ENCODE data around the gene EFCAB3. TPM values are rescaled to one million over a fixed set of nuclear protein-coding genes. Genes with fewer than 3 reads are reported as not detected.
"Not testable (repeated sequence)": the region's sequence is repeated elsewhere in the genome, so short reads cannot be mapped to it uniquely, and the experiment has no call there.

The EFCAB3 gene
- total RNA-seq = not detected
- not detected for polyA plus RNA-seq
- total RNA-seq = 0 reads per million in 6 experiments

- no peaks in the 10 kb centered on the region for H3K4me1 Mint-ChIP-seq
- no peaks in the 10 kb centered on the region for H3K9me3 Mint-ChIP-seq
- no peak for ATAC-seq
- POLR2A ChIA-PET = no interaction called here
- H3K27me3 Mint-ChIP-seq = peaks cover 0 to 22% (median 7%) of the 10 kb centered on the region in 5 donors
- H3K4me3 Mint-ChIP-seq = no peak within 1 kb of the TSS
- H3K36me3 Mint-ChIP-seq = no peaks in the 10 kb centered on the region
- DNase-seq = no peak
- H3K27ac Mint-ChIP-seq = peak within 1 kb of the TSS in 1 of 10 donors; percentile 2
Observed at GRCh38 chr17:62380253-62380652, at the start of gene EFCAB3. TSS of gene EFCAB3 (plus strand) at chr17:62380553. CDS start at chr17:62382980, 2,427 bp downstream.

GRCh38 chr17:62336527-62336926, 43.8 kb upstream of the EFCAB3 start:
- Mint-ChIP-seq H3K4me3 (no peak overlapping the region), H3K9me3 (peaks cover 0 to 18% (median 11%) of the 10 kb centered on the region in 9 donors), H3K4me1 (no peaks in the 10 kb centered on the region), H3K36me3 (peaks cover 0 to 9% (median 4%) of the 10 kb centered on the region in 3 donors), H3K27ac (no peak overlapping the region), H3K27me3 (peaks cover 0 to 10% (median under 1%) of the 10 kb centered on the region in 5 donors)
- ATAC-seq (no peak), DNase-seq (no peak)
- POLR2A ChIA-PET = no interaction called here

DNA sequence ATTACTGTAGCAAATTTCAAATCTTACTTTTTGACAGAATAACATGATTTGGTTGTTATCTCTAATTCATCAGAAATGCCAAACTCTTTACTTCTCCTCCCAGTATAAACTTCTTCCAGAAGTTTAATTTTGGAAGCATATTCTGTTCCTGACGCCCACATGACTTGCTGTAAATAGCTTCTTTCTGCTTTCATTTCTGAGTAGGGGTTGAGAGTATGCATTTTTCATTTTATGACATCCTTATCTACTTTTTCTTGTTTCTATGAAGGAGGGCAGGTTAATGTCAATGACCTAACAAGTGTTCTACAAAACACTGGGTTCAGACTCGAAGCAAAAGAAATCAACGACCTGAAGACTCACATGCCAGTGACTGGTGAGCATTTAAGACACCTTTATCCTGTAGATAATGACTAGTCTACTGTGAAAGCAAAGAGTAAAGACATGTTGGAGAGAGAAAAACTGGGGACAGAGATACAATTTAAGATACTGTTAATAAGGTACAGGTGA, 36.5 kb upstream of the EFCAB3 start:
- no peak overlapping the region for H3K27ac Mint-ChIP-seq
- H3K4me1 Mint-ChIP-seq = no peaks in the 10 kb centered on the region
- peaks cover 0 to 6% (median 0%) of the 10 kb centered on the region in 9 donors for H3K9me3 Mint-ChIP-seq
- DNase-seq (no peak), ATAC-seq (no peak)
- peaks cover 0 to 3% (median 0%) of the 10 kb centered on the region in 3 donors for H3K36me3 Mint-ChIP-seq
- H3K4me3 Mint-ChIP-seq = no peak overlapping the region
- H3K27me3 Mint-ChIP-seq = peaks cover 16 to 49% (median 25%) of the 10 kb centered on the region in 5 donors
- POLR2A ChIA-PET = no interaction called here

DNA sequence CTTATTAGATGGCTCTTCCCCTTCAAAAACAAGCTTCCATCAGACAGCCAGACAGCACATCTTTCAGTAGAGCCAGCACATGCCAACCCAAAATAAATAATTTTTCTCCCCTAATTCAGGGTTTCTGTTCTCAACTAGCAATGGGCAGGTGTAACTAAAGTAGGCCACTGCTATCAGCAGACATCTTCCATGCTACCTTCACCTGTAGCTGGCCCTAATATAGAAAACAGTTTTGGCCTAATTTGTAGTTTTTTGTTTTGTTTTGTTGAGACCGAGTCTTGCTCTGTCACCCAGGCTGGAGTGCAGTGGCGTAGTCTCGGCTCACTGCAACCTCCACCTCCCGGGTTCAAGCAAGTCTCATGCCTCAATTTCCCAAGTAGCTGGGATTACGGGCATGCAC, 29.2 kb upstream of the EFCAB3 start:
- H3K4me3 Mint-ChIP-seq = no peak overlapping the region
- ATAC-seq = no peak
- no peaks in the 10 kb centered on the region for H3K36me3 Mint-ChIP-seq
- H3K9me3 Mint-ChIP-seq = no peaks in the 10 kb centered on the region
- POLR2A ChIA-PET = no interaction called here
- H3K27ac Mint-ChIP-seq = no peak overlapping the region
- no peak for DNase-seq
- H3K4me1 Mint-ChIP-seq = no peaks in the 10 kb centered on the region
- H3K27me3 Mint-ChIP-seq = peaks cover 21 to 53% (median 39%) of the 10 kb centered on the region in 5 donors

- Mint-ChIP-seq H3K27ac (no peak overlapping the region), H3K4me3 (no peak overlapping the region), H3K36me3 (no peaks in the 10 kb centered on the region), H3K9me3 (peaks cover 0 to 12% (median 3%) of the 10 kb centered on the region in 9 donors), H3K4me1 (no peaks in the 10 kb centered on the region), H3K27me3 (peaks cover 0 to 8% (median 4%) of the 10 kb centered on the region in 5 donors)
- POLR2A ChIA-PET = no interaction called here
- ATAC-seq (no peak), DNase-seq (no peak)
Observed at GRCh38 chr17:62366191-62366590, 14.2 kb upstream of the EFCAB3 start.

GRCh38 chr17:62381561-62381960, 1.2 kb downstream of the EFCAB3 start:
- no peaks in the 10 kb centered on the region for H3K36me3 Mint-ChIP-seq
- peaks cover 4 to 21% (median 8%) of the 10 kb centered on the region in 5 donors for H3K27me3 Mint-ChIP-seq
- H3K4me1 Mint-ChIP-seq = no peaks in the 10 kb centered on the region
- DNase-seq = no peak
- H3K27ac Mint-ChIP-seq = no peak overlapping the region
- H3K9me3 Mint-ChIP-seq = no peaks in the 10 kb centered on the region
- POLR2A ChIA-PET = no interaction called here
- ATAC-seq = no peak
- H3K4me3 Mint-ChIP-seq = no peak overlapping the region

DNA sequence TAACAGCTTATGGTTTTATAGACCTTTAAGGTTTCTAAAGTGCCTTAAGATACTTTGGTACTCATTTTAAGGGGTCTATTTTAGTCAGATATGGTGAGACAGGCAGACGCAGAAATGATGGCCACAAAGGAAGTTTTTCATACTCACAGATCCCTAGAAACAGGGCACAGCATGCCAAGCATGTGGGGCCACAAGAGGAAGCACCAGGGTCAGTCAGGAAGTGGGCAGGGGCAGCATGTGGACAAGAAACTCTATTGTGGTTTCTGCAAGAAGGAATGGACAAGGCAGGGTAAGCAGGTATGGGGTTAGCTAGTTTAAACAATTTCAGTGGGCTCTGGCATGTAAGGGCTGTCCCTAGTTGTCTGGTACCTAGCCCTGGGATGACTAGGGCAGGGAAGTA, 8.5 kb downstream of the EFCAB3 start:
- ATAC-seq (no peak), DNase-seq (no peak)
- no peaks in the 10 kb centered on the region for H3K36me3 Mint-ChIP-seq
- no peaks in the 10 kb centered on the region for H3K4me1 Mint-ChIP-seq
- H3K27me3 Mint-ChIP-seq = peaks cover 11 to 30% (median 24%) of the 10 kb centered on the region in 5 donors
- no peak overlapping the region for H3K4me3 Mint-ChIP-seq
- H3K9me3 Mint-ChIP-seq = no peaks in the 10 kb centered on the region
- POLR2A ChIA-PET = no interaction called here
- H3K27ac Mint-ChIP-seq = no peak overlapping the region

DNA sequence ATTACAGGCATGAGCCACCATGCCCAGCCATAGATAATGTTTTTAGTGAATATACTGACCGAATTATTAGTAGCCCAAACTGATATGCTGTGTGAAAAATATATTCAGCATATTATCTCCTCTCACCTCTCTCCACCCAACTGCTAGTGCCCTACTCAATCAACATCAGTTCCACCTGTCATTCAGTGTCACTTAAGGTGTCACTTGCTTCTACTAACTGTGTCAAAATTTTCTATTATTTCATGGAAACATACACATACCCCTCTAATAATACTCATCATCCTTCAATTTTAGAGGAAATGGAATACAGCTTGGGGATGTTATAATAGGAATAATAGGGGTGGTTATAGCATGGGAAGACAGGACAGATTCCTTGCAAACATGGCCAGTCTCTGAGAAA, 12.6 kb downstream of the EFCAB3 start:
- Mint-ChIP-seq H3K9me3 (no peaks in the 10 kb centered on the region), H3K27me3 (peaks cover 8 to 21% (median 17%) of the 10 kb centered on the region in 5 donors), H3K27ac (no peak overlapping the region), H3K4me3 (peak overlapping the region in 1 of 10 donors; percentile 23), H3K4me1 (no peaks in the 10 kb centered on the region), H3K36me3 (no peaks in the 10 kb centered on the region)
- DNase-seq (no peak), ATAC-seq (no peak)
- POLR2A ChIA-PET = no interaction called here

- Mint-ChIP-seq H3K4me3 (no peak overlapping the region), H3K27ac (no peak overlapping the region), H3K27me3 (peaks cover 11 to 22% (median 16%) of the 10 kb centered on the region in 5 donors), H3K36me3 (no peaks in the 10 kb centered on the region), H3K4me1 (no peaks in the 10 kb centered on the region), H3K9me3 (peaks cover 0 to 10% (median 3%) of the 10 kb centered on the region in 9 donors)
- POLR2A ChIA-PET = no interaction called here
- DNase-seq (no peak), ATAC-seq (no peak)
Observed at GRCh38 chr17:62398891-62399290, 18.5 kb downstream of the EFCAB3 start.

- POLR2A ChIA-PET = no interaction called here
- H3K27ac Mint-ChIP-seq = no peak overlapping the region
- H3K4me3 Mint-ChIP-seq = no peak overlapping the region
- no peak for ATAC-seq
- DNase-seq = no peak
- no peaks in the 10 kb centered on the region for H3K36me3 Mint-ChIP-seq
- H3K27me3 Mint-ChIP-seq = peaks cover 17 to 25% (median 23%) of the 10 kb centered on the region in 5 donors
- no peaks in the 10 kb centered on the region for H3K4me1 Mint-ChIP-seq
- peaks cover 0 to 10% (median 3%) of the 10 kb centered on the region in 9 donors for H3K9me3 Mint-ChIP-seq
Observed at GRCh38 chr17:62405451-62405850, 25.1 kb downstream of the EFCAB3 start.

GRCh38 chr17:62413090-62413489, 32.7 kb downstream of the EFCAB3 start:
- POLR2A ChIA-PET, H3K36me3 Mint-ChIP-seq, H3K4me1 Mint-ChIP-seq, DNase-seq, H3K27ac Mint-ChIP-seq, H3K4me3 Mint-ChIP-seq, ATAC-seq, H3K9me3 Mint-ChIP-seq: not testable (repeated sequence)
- H3K27me3 Mint-ChIP-seq = peaks cover 5 to 30% (median 9%) of the 10 kb centered on the region in 5 donors

GRCh38 chr17:62423647-62424461, 43.5 kb downstream of the EFCAB3 start, which contains the start of gene METTL2A:
TSS of gene METTL2A (plus strand) at chr17:62423897. CDS start at chr17:62423903, 6 bp downstream.
- peaks cover 0 to 14% (median 3%) of the 10 kb centered on the region in 3 donors for H3K36me3 Mint-ChIP-seq
- peak; percentile 92 to 96 for ATAC-seq
- POLR2A ChIA-PET = interaction anchor here (0.6 kb wide), 1 partner anchor 1596 kb away, joined by 3 read pairs; no protein-coding TSS in a partner anchor
- H3K27me3 Mint-ChIP-seq, H3K9me3 Mint-ChIP-seq: not testable (repeated sequence)
- H3K27ac Mint-ChIP-seq = peak within 1 kb of the TSS; percentile 79 to 97 (median 95)
- peak within 1 kb of the TSS; percentile 96 to 100 (median 98) for H3K4me3 Mint-ChIP-seq
- H3K4me1 Mint-ChIP-seq = peaks cover 11 to 30% (median 22%) of the 10 kb centered on the region in 4 donors
- DNase-seq = peak; percentile 64 to 91 (median 80)

DNA sequence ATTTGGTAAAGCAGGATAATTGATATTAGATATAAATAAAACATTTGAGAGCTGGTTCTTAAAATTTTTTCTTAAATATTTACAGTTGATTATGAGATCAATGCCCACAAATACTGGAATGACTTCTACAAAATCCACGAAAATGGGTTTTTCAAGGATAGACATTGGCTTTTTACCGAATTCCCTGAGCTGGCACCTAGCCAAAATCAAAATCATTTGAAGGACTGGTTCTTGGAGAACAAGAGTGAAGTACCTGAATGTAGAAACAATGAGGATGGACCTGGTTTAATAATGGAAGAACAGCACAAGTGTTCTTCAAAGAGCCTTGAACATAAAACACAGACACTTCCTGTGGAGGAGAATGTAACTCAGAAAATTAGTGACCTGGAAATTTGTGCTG, 45.9 kb downstream of the EFCAB3 start:
- H3K4me3 Mint-ChIP-seq, H3K9me3 Mint-ChIP-seq, POLR2A ChIA-PET, H3K27me3 Mint-ChIP-seq, H3K27ac Mint-ChIP-seq, DNase-seq, ATAC-seq: not testable (repeated sequence)
- H3K36me3 Mint-ChIP-seq = peaks cover 0 to 31% (median 7%) of the 10 kb centered on the region in 3 donors
- H3K4me1 Mint-ChIP-seq = peaks cover 13 to 30% (median 22%) of the 10 kb centered on the region in 4 donors
